HAP-1 (cell line): ENCODE results near the gene VEGFB.

Experiments
- DNase-seq, 2 experiments: peaks; one replicate each; pipeline ENCODE4 v3.0.0-alpha.2; 2016 to 2020; ENCODE audit warnings: low spot score in 2 of 2
- H3K27me3 ChIP-seq: fragments of 250-450 bp; sonication (Bioruptor Pico); 2 replicates; pipeline ENCODE4 v1.5.1; 2020; ENCODE audit warnings: low read depth, mild to moderate bottlenecking, moderate library complexity
- H3K36me3 ChIP-seq: fragments of 250-450 bp; sonication (Bioruptor Pico); replicated peaks from 2 replicates; pipeline ENCODE4 v1.5.1; 2020; ENCODE audit warnings: mild to moderate bottlenecking
- H3K4me1 ChIP-seq: fragments of 250-450 bp; sonication (Bioruptor Pico); 2 replicates; pipeline ENCODE4 v1.5.1; 2020; ENCODE audit warnings: mild to moderate bottlenecking
- H3K4me3 ChIP-seq: fragments of 250-450 bp; sonication (Bioruptor Pico); 2 replicates; pipeline ENCODE4 v1.5.1; 2020; ENCODE audit warnings: mild to moderate bottlenecking, moderate library complexity
- H3K9me3 ChIP-seq: fragments of 250-450 bp; sonication (Bioruptor Pico); 2 replicates; pipeline ENCODE4 v1.5.1; 2020; ENCODE audit warnings: mild to moderate bottlenecking, moderate library complexity
- in situ Hi-C: fragments of 300-500 bp; cut with MboI; formaldehyde crosslinking; loops from 3 replicates; pipeline ENCODE4 v1.14.3; 2020; ENCODE audit warnings: low sequenced_read_pairs, inconsistent platforms, mixed read lengths

The VEGFB gene

DNA sequence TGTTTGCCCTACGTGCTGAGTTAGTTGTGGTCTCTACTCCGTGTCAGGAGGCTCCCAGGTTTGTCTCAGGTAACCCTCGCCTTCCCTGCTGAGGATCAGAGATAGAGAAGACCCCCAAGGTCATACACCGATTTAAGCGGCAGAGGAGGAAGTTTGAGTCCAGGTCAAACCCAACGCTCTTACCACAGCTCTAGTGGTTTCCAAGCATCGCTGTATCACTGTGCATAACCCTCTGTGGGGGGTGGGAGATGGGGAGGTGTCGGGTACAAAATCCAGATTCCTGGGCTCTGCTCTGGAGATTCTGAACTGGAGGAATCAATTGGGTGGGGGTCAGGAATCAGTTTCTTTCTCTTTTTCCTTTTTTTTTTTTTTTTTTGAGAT lies 3.4 kb upstream of the VEGFB start:
- Histone ChIP-seq H3K4me1 (peaks cover 14% of the 10 kb centered on the region), H3K4me3 (peak overlapping the region; percentile 76), H3K27me3 (no peaks in the 10 kb centered on the region), H3K9me3 (no peaks in the 10 kb centered on the region), H3K36me3 (no peaks in the 10 kb centered on the region; the same call in 1 of the 2 replicates)
- DNase-seq = no peak
- in situ Hi-C loops = no loop called here

DNA sequence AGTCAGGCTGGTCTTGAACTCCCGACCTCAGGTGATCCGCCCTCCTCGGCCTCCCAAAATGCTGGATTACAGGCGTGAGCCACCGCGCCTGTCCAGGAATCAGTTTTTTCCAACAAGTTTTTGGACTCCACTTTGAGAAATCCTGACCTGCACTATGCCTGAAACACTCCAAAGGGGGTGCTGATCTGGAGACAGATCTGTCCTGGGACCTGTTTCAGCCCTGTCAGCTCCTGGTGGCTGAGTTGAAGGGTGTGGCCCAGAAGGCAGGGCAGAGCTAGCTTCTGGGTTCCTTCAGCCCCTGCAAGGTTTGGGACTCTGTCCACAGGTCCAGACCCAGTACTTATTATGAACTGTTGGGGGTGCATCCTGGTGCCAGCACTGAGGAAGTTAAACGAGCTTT lies 2.8 kb upstream of the VEGFB start:
- Histone ChIP-seq H3K27me3 (no peaks in the 10 kb centered on the region), H3K36me3 (no peaks in the 10 kb centered on the region; the same call in 1 of the 2 replicates), H3K4me1 (peaks cover 14% of the 10 kb centered on the region), H3K4me3 (no peak overlapping the region), H3K9me3 (no peaks in the 10 kb centered on the region)
- in situ Hi-C loops = no loop called here
- DNase-seq = no peak

DNA sequence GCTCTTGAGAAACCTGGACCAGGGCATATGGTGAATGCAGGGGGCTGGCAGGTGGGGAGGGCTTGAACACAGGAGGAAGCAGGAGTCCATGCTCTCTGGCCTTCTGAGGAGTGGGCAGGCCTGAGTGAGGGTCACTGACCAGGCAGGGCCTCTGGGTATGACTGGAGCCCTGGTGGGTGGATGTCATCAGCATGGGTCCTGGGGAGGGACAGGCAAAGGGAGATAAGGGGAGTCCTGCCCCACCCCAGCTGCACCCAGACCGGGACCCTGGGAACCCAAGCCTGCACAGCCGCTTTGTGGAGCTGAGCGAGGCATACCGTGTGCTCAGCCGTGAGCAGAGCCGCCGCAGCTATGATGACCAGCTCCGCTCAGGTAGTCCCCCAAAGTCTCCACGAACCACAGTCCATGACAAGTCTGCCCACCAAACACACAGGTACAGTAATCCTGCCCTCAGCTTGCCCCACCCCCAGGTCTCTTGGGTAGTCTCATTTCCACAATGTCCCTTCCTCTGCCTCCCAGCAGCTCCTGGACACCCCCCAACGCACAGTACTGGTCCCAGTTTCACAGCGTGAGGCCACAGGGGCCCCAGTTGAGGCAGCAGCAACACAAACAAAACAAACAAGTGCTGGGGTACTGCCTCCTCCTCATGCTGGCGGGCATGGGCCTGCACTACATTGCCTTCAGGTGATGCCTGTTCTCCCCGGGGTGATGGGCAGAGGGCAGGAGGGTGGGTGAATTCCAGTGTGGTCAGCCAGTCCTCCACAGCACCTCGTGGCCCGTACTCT lies 2.0 kb upstream of the VEGFB start:
- in situ Hi-C loops = no loop called here
- H3K27me3 ChIP-seq = no peaks in the 10 kb centered on the region
- no peak for DNase-seq
- peaks cover 3% of the 10 kb centered on the region for H3K36me3 ChIP-seq
- H3K9me3 ChIP-seq = no peaks in the 10 kb centered on the region
- no peak overlapping the region for H3K4me3 ChIP-seq
- peaks cover 14% of the 10 kb centered on the region for H3K4me1 ChIP-seq

DNA sequence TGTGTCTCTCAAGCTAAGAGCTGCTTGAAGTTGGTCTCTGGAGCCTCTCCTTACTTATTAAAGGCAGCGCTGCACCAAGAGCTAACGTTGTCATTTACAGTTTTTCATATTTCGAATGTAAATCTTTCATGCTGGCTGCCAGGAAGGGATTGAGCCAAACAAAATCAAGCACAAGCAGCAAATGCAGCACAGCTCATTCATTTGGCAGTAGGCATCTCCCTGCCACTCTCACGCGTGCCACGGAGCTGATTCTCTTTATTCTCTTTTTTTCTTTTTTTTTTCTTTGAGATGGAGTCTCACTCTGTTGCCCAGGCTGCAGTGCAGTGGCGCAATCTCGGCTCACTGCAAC lies 1.4 kb upstream of the VEGFB start:
- Histone ChIP-seq H3K27me3 (no peaks in the 10 kb centered on the region), H3K36me3 (peaks cover 8% of the 10 kb centered on the region), H3K4me3 (no peak overlapping the region), H3K4me1 (peaks cover 14% of the 10 kb centered on the region), H3K9me3 (no peaks in the 10 kb centered on the region)
- DNase-seq = no peak
- in situ Hi-C loops = no loop called here

DNA sequence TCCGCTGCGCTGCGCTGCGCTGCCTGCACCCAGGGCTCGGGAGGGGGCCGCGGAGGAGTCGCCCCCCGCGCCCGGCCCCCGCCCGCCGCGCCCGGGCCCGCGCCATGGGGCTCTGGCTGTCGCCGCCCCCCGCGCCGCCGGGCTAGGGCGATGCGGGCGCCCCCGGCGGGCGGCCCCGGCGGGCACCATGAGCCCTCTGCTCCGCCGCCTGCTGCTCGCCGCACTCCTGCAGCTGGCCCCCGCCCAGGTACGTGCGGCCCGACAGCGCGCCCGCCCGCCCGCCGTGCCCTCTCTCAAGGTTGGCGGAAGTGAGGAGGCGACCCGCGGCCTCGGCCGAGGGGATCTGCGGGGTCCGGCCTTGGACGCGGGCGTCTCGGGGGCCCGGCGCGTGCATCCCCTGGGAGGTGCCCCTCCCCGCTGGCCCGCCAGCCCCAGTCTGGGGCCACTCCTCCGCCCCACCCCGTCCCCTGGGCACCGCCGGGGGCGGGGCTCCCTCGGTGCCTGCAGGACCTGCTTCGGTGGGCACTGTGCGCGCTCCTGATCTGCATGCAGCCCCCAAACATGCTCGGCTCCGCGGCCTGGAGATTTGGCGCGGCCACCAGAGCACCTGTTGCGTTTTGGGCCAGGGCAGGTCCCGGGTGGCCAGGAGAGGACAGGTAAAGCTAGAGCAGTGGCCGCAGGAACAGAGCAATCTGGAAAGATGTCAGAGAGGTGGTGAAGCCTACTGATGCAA lies 429 bp downstream of the VEGFB start:
- H3K9me3 ChIP-seq = no peaks in the 10 kb centered on the region
- DNase-seq = peak in 1 of 2 experiments; percentile 68
- in situ Hi-C loops = no loop called here
- peaks cover 12% of the 10 kb centered on the region for H3K36me3 ChIP-seq
- no peaks in the 10 kb centered on the region for H3K27me3 ChIP-seq
- H3K4me3 ChIP-seq = peak overlapping the region; percentile 48
- H3K4me1 ChIP-seq = peaks cover 13% of the 10 kb centered on the region

DNA sequence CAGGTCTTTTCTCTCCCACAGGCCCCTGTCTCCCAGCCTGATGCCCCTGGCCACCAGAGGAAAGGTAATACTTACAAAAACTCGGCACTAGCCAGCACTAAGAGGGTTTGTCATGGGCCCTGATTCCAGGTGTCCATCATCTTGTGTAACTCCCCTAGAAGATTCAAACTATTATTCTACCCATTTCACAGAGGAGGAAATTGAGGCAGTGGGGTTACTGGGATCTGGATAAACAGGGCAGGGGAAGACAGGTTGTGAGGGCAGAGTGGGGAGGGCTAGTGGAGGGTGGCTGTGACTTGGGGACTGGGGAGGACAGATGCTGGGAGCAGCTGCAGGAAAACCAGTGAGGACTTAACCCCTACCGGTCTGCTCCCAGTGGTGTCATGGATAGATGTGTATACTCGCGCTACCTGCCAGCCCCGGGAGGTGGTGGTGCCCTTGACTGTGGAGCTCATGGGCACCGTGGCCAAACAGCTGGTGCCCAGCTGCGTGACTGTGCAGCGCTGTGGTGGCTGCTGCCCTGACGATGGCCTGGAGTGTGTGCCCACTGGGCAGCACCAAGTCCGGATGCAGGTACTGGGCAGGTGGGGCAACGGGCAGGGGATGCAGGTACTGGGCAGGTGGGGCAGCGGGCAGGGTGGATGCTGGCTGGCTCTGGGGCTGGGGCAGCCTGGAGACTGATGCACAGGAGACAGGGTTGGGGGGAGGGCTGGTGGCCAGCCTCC lies 1.2 kb downstream of the VEGFB start:
- in situ Hi-C loops = no loop called here
- peaks cover 17% of the 10 kb centered on the region for H3K36me3 ChIP-seq
- H3K9me3 ChIP-seq = no peaks in the 10 kb centered on the region
- H3K27me3 ChIP-seq = no peaks in the 10 kb centered on the region
- DNase-seq = no peak
- H3K4me3 ChIP-seq = peak overlapping the region; percentile 48
- peaks cover 20% of the 10 kb centered on the region for H3K4me1 ChIP-seq

DNA sequence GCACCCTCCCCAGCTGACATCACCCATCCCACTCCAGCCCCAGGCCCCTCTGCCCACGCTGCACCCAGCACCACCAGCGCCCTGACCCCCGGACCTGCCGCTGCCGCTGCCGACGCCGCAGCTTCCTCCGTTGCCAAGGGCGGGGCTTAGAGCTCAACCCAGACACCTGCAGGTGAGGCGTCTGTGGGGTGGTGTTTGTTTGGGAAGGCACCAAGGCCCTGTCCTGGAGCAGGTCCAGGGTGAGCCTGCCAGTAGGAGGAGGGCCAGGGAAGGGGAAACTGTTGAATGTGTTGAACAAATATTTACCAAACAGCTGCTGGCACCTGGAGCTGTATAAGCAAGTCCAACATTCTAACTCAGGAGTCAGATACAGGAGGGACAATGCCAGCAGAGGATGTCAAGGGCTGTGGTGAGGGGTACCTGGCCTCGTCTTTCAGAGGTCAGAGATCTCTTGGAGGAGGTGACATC lies 3.1 kb downstream of the VEGFB start:
- Histone ChIP-seq H3K9me3 (no peaks in the 10 kb centered on the region), H3K36me3 (peaks cover 21% of the 10 kb centered on the region), H3K4me1 (peaks cover 23% of the 10 kb centered on the region), H3K27me3 (no peaks in the 10 kb centered on the region), H3K4me3 (no peak overlapping the region)
- in situ Hi-C loops = no loop called here
- no peak for DNase-seq

DNA sequence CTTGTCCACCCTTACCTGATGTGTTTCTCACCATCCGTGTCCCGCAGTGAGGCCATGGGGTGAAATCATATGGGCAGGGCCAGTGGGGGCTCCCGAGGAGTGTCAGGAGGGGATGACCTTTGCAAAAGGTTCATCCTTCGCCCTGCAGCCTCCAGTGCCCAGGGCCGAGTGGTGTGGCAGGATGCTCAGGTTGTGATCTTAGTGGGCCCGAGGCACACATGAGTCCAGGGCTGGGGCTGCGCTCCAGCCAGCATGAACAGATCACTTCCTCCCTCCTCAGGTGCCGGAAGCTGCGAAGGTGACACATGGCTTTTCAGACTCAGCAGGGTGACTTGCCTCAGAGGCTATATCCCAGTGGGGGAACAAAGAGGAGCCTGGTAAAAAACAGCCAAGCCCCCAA lies 3.7 kb downstream of the VEGFB start:
- Histone ChIP-seq H3K27me3 (no peaks in the 10 kb centered on the region), H3K9me3 (no peaks in the 10 kb centered on the region), H3K4me3 (no peak overlapping the region), H3K36me3 (peaks cover 26% of the 10 kb centered on the region), H3K4me1 (peaks cover 26% of the 10 kb centered on the region)
- no peak for DNase-seq
- in situ Hi-C loops = no loop called here

DNA sequence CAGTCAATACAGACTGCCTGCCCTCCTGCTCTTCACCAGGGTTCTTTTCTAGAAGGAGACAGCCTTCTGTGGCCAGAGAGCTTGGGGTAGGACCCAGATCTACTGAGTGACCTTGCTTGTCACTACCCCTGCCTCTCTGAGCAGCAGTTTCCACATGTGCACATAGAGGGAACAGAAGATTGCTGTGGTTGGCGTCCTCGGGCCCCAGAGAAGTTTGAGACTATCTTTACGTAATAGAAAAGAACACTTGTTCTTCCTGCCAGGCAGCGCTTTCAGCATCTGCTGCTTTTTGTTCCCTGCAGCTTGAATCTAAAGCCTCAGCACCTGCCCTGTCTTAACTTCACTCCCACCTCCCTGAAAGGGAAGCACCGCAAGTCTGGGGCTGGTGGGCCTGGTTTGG lies 4.6 kb downstream of the VEGFB start:
- H3K4me1 ChIP-seq = peaks cover 23% of the 10 kb centered on the region
- no peaks in the 10 kb centered on the region for H3K27me3 ChIP-seq
- in situ Hi-C loops = no loop called here
- H3K36me3 ChIP-seq = peaks cover 34% of the 10 kb centered on the region
- DNase-seq = no peak
- no peaks in the 10 kb centered on the region for H3K9me3 ChIP-seq
- no peak overlapping the region for H3K4me3 ChIP-seq

DNA sequence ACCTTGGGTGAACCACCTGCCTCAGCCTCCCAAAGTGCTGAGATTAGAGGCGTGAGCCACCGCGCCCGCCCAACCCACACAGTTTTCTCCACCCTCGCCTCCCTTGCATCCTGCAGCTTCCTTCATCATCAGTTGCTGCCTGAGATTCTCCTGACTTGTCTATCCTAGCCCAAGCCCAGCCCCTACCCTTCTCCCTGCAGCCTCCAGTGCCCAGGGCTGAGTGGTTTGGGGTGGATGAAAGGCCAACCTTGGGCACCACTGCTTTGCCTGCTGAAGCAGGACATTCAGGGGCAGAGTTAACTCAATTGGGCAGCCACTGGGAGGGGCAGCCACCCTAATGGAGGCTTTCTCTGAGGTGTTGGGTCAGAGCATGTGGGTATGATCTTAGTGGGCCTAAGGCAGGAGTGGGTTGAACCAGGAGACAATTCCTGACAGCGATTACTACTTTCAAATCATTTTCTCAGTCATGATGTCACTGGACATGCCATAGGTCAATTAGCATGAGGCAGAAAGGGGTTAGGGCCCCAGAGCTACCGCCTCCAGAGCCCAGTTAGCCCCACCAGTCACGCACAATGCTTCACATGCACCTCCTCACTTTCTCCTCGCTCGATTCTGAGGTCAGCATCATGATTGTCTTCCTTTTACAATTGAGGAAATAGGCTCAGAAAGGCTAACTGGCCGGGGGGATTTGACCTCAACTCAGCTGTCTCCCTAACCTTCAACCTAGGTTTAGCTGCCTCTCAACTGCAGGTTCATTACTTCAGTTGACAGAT lies 5.5 kb downstream of the VEGFB start:
- H3K4me1 ChIP-seq = peaks cover 22% of the 10 kb centered on the region
- DNase-seq = no peak
- no peaks in the 10 kb centered on the region for H3K9me3 ChIP-seq
- no peaks in the 10 kb centered on the region for H3K27me3 ChIP-seq
- in situ Hi-C loops = no loop called here
- peak overlapping the region; percentile 97 for H3K4me3 ChIP-seq
- H3K36me3 ChIP-seq = peaks cover 38% of the 10 kb centered on the region

DNA sequence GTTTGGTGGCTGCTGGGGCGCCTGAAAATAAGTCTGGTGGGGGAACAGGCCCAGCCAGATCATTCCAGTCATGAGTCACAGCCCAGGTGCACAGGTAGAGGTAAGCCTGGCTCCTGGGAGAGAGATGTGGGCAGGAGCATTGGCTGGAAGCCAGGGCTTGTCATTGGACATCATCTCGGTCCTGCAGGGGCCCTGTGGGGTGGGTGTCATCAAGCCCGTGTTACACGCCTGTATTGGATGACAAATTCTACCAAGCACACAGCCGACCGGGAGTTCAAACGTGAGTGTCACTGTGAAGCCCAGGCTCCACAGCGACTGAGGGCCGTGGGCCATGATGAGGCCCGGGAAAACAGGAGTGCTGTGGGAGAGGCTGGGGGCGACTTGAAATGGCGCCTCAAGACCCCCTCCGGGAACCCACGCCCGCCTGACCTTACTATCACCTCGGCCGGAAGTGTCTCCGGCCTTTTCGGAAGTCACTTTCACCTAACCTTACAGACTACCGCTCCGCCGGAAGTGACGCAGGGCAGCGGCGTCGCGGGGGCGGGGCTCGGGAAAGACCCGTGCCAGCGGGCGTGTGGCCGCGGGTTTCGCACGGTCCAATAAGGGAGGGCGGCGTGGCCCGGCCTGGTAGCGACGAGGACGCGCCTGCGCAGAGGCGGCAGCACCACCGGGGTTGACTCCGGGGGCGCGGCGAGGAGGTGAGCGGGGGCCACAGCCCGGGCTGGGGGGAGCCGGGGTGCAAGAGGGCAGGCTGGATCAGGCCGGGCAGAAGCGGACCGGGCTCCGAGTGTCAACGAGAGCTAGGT lies 6.3 kb downstream of the VEGFB start, which contains the start of gene FKBP2:
Gene FKBP2, plus strand, starts transcription at position 661 of the 806 bp plus-strand sequence. CDS start 1,293 bp downstream, outside the sequence.
- peak within 1 kb of the TSS; percentile 97 for H3K4me3 ChIP-seq
- H3K36me3 ChIP-seq = peaks cover 45% of the 10 kb centered on the region
- DNase-seq = peak; percentile 92 to 97
- peaks cover 18% of the 10 kb centered on the region for H3K4me1 ChIP-seq
- H3K9me3 ChIP-seq = no peaks in the 10 kb centered on the region
- H3K27me3 ChIP-seq = no peaks in the 10 kb centered on the region
- in situ Hi-C loops = no loop called here

DNA sequence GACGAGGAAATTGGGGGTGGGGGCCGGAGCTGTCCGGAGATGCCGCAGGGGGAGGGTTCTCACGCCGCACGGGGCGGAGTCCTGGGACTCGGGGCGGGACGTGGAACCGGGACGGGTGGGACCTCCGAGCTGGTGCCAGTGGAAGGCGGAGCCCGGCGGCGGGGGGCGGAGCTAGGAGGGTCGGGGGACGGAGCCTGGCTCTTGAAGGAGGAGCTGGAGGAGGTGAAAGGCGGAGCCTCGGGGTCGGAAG lies 6.8 kb downstream of the VEGFB start:
- Histone ChIP-seq H3K4me1 (peaks cover 18% of the 10 kb centered on the region), H3K4me3 (peak overlapping the region; percentile 97), H3K9me3 (no peaks in the 10 kb centered on the region), H3K27me3 (no peaks in the 10 kb centered on the region), H3K36me3 (peaks cover 45% of the 10 kb centered on the region)
- peak in 1 of 2 experiments; percentile 100 for DNase-seq
- in situ Hi-C loops = no loop called here
